ENCODE results near the gene UPK1B. TPM values are rescaled to one million over a fixed set of nuclear protein-coding genes. Genes with fewer than 3 reads are reported as not detected.

Gene UPK1B
- total RNA-seq, 1 donor from 2014 or later: not detected

GRCh38 chr3:119220970-119221667, 47.7 kb downstream of the UPK1B start:
- no peaks in the 10 kb centered on the region for H3K9me3 ChIP-seq (ENCODE audit: control insufficient read depth in 3 of 3, low read length in 3 of 3)
- H3K27me3 ChIP-seq (ENCODE audit: control insufficient read depth in 3 of 3, insufficient read depth in 3 of 3, low read length in 3 of 3): no peaks in the 10 kb centered on the region
- H3K36me3 ChIP-seq (ENCODE audit: control insufficient read depth in 3 of 3, insufficient read depth in 3 of 3, low read length in 3 of 3): peaks cover 22 to 50% (median 47%) of the 10 kb centered on the region in 3 donors
- H3K9ac ChIP-seq (ENCODE audit: low read depth in 1 of 3, low read length in 3 of 3): no peak overlapping the region
- no peak overlapping the region for H3K27ac ChIP-seq (ENCODE audit: low read depth, low read length)
- H3K4me1 ChIP-seq (ENCODE audit: control insufficient read depth in 3 of 3, insufficient read depth in 3 of 3, low read length in 3 of 3): no peaks in the 10 kb centered on the region
- no peak overlapping the region for H3K4me3 ChIP-seq (ENCODE audit: low read length in 3 of 3)

- Histone ChIP-seq H3K9ac (ENCODE audit: low read depth in 1 of 3, low read length in 3 of 3) (no peak overlapping the region), H3K27me3 (ENCODE audit: control insufficient read depth in 3 of 3, insufficient read depth in 3 of 3, low read length in 3 of 3) (no peaks in the 10 kb centered on the region), H3K4me1 (ENCODE audit: control insufficient read depth in 3 of 3, insufficient read depth in 3 of 3, low read length in 3 of 3) (no peaks in the 10 kb centered on the region), H3K4me3 (ENCODE audit: low read length in 3 of 3) (no peak overlapping the region), H3K9me3 (ENCODE audit: control insufficient read depth in 3 of 3, low read length in 3 of 3) (no peaks in the 10 kb centered on the region), H3K27ac (ENCODE audit: low read depth, low read length) (no peak overlapping the region), H3K36me3 (ENCODE audit: control insufficient read depth in 3 of 3, insufficient read depth in 3 of 3, low read length in 3 of 3) (peaks cover 25 to 56% (median 52%) of the 10 kb centered on the region in 3 donors)
Measured at GRCh38 chr3:119221779-119222320, 48.5 kb downstream of the UPK1B start.

DNA sequence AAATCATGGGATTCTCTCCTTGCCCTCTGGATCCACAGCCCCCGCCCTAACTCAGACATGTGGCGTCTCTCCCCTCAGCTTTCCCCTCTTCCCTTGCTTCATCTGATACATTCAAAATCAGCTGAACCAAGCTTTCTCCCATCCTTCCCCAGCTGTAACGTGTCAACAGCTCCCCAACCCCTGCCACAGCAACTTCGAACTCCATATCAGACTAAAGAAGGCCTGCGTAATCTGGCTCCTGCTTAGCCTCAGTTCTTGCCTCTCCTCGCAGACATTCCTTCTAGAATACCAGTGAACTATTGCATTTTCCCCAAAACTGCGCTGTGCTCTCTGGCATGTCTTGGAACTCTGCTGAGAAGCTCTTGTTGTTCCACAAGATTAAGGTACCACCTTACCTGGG, 49.0 kb downstream of the UPK1B start:
- peaks cover 26 to 53% (median 52%) of the 10 kb centered on the region in 3 donors for H3K36me3 ChIP-seq (ENCODE audit: control insufficient read depth in 3 of 3, insufficient read depth in 3 of 3, low read length in 3 of 3)
- no peaks in the 10 kb centered on the region for H3K27me3 ChIP-seq (ENCODE audit: control insufficient read depth in 3 of 3, insufficient read depth in 3 of 3, low read length in 3 of 3)
- no peaks in the 10 kb centered on the region for H3K4me1 ChIP-seq (ENCODE audit: control insufficient read depth in 3 of 3, insufficient read depth in 3 of 3, low read length in 3 of 3)
- no peak overlapping the region for H3K4me3 ChIP-seq (ENCODE audit: low read length in 3 of 3)
- H3K27ac ChIP-seq (ENCODE audit: low read depth, low read length): no peak overlapping the region
- H3K9me3 ChIP-seq (ENCODE audit: control insufficient read depth in 3 of 3, low read length in 3 of 3): no peaks in the 10 kb centered on the region
- no peak overlapping the region for H3K9ac ChIP-seq (ENCODE audit: low read depth in 1 of 3, low read length in 3 of 3)

GRCh38 chr3:119223511-119223910, 50.1 kb downstream of the UPK1B start:
- Histone ChIP-seq H3K4me3 (ENCODE audit: low read length in 3 of 3) (no peak overlapping the region), H3K9me3 (ENCODE audit: control insufficient read depth in 3 of 3, low read length in 3 of 3) (no peaks in the 10 kb centered on the region), H3K36me3 (ENCODE audit: control insufficient read depth in 3 of 3, insufficient read depth in 3 of 3, low read length in 3 of 3) (peaks cover 23 to 50% (median 45%) of the 10 kb centered on the region in 3 donors), H3K4me1 (ENCODE audit: control insufficient read depth in 3 of 3, insufficient read depth in 3 of 3, low read length in 3 of 3) (no peaks in the 10 kb centered on the region), H3K27ac (ENCODE audit: low read depth, low read length) (no peak overlapping the region), H3K27me3 (ENCODE audit: control insufficient read depth in 3 of 3, insufficient read depth in 3 of 3, low read length in 3 of 3) (no peaks in the 10 kb centered on the region), H3K9ac (ENCODE audit: low read depth in 1 of 3, low read length in 3 of 3) (no peak overlapping the region)

GRCh38 chr3:119225121-119225520, 51.7 kb downstream of the UPK1B start:
- H3K9me3 ChIP-seq (ENCODE audit: control insufficient read depth in 3 of 3, low read length in 3 of 3): no peaks in the 10 kb centered on the region
- H3K27ac ChIP-seq (ENCODE audit: low read depth, low read length): no peak overlapping the region
- H3K4me3 ChIP-seq (ENCODE audit: low read length in 3 of 3): no peak overlapping the region
- H3K27me3 ChIP-seq (ENCODE audit: control insufficient read depth in 3 of 3, insufficient read depth in 3 of 3, low read length in 3 of 3): no peaks in the 10 kb centered on the region
- peaks cover 29 to 57% (median 48%) of the 10 kb centered on the region in 3 donors for H3K36me3 ChIP-seq (ENCODE audit: control insufficient read depth in 3 of 3, insufficient read depth in 3 of 3, low read length in 3 of 3)
- no peak overlapping the region for H3K9ac ChIP-seq (ENCODE audit: low read depth in 1 of 3, low read length in 3 of 3)
- H3K4me1 ChIP-seq (ENCODE audit: control insufficient read depth in 3 of 3, insufficient read depth in 3 of 3, low read length in 3 of 3): no peaks in the 10 kb centered on the region

DNA sequence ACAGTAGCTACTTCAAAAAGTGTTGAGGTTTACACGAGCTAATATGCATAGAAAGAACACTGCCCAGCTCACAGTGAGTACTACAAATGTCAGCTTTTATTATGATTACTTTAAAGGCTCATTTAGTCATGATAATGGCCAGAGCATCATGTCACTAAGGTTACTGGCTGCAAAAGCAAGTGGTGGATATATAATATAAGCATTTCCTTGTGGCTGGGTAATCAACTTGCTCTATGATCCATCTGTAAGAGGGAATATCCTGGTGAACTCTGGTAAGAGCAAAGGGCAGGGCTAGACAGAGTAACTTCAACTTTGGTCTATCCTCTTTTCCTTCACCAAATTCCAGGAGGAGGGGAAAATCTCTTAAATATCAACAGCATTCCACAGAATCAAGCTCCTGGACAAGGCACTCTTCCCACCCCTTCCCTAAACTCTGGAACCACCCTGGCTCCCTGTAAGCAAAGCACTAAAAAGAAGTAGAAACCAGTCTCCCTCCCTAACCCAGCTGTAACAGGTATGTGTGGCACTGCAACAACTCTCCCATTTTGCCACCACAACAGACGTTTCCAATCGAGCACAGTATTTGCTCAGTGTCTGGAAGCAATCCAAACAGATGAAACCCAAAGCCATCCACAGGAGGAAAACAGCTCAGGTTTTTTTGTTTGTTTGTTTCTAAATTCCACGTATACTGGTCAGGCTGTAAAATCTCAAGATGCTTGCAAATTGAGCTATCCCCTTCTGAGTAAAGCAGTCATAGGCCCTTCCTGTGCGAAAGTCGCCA, 53.9 kb downstream of the UPK1B start:
- Histone ChIP-seq H3K4me3 (ENCODE audit: low read length in 3 of 3) (no peak overlapping the region), H3K9me3 (ENCODE audit: control insufficient read depth in 3 of 3, low read length in 3 of 3) (no peaks in the 10 kb centered on the region), H3K27ac (ENCODE audit: low read depth, low read length) (no peak overlapping the region), H3K27me3 (ENCODE audit: control insufficient read depth in 3 of 3, insufficient read depth in 3 of 3, low read length in 3 of 3) (no peaks in the 10 kb centered on the region), H3K4me1 (ENCODE audit: control insufficient read depth in 3 of 3, insufficient read depth in 3 of 3, low read length in 3 of 3) (no peaks in the 10 kb centered on the region), H3K9ac (ENCODE audit: low read depth in 1 of 3, low read length in 3 of 3) (no peak overlapping the region), H3K36me3 (ENCODE audit: control insufficient read depth in 3 of 3, insufficient read depth in 3 of 3, low read length in 3 of 3) (peaks cover 27 to 56% (median 54%) of the 10 kb centered on the region in 3 donors)

GRCh38 chr3:119228373-119229145, 55.2 kb downstream of the UPK1B start:
- Histone ChIP-seq H3K9ac (ENCODE audit: low read depth in 1 of 3, low read length in 3 of 3) (no peak overlapping the region), H3K27ac (ENCODE audit: low read depth, low read length) (no peak overlapping the region), H3K36me3 (ENCODE audit: control insufficient read depth in 3 of 3, insufficient read depth in 3 of 3, low read length in 3 of 3) (peaks cover 19 to 50% (median 42%) of the 10 kb centered on the region in 3 donors), H3K4me1 (ENCODE audit: control insufficient read depth in 3 of 3, insufficient read depth in 3 of 3, low read length in 3 of 3) (no peaks in the 10 kb centered on the region), H3K4me3 (ENCODE audit: low read length in 3 of 3) (no peak overlapping the region), H3K9me3 (ENCODE audit: control insufficient read depth in 3 of 3, low read length in 3 of 3) (no peaks in the 10 kb centered on the region), H3K27me3 (ENCODE audit: control insufficient read depth in 3 of 3, insufficient read depth in 3 of 3, low read length in 3 of 3) (no peaks in the 10 kb centered on the region)

DNA sequence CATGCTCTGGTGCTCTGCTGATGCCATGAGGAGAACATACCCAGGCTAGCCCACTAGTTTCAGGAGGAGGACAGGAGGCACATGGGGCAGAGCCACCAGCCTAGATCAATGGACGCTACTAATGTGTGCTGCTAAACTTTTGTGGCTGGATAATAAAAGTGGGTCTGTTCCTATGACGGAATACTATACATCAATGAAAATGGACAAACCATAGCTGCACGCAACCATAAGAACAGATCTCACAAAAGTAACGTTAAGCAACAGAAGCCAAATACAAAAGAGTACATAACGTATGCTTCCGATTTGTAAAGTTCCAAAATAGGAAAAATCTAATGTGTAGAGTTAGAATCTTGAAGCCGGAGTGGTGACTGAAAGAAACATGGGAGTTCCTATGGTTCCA, 55.8 kb downstream of the UPK1B start:
- Histone ChIP-seq H3K9ac (ENCODE audit: low read depth in 1 of 3, low read length in 3 of 3) (no peak overlapping the region), H3K27ac (ENCODE audit: low read depth, low read length) (no peak overlapping the region), H3K4me1 (ENCODE audit: control insufficient read depth in 3 of 3, insufficient read depth in 3 of 3, low read length in 3 of 3) (no peaks in the 10 kb centered on the region), H3K9me3 (ENCODE audit: control insufficient read depth in 3 of 3, low read length in 3 of 3) (no peaks in the 10 kb centered on the region), H3K4me3 (ENCODE audit: low read length in 3 of 3) (no peak overlapping the region), H3K36me3 (ENCODE audit: control insufficient read depth in 3 of 3, insufficient read depth in 3 of 3, low read length in 3 of 3) (peaks cover 18 to 45% (median 38%) of the 10 kb centered on the region in 3 donors), H3K27me3 (ENCODE audit: control insufficient read depth in 3 of 3, insufficient read depth in 3 of 3, low read length in 3 of 3) (no peaks in the 10 kb centered on the region)

GRCh38 chr3:119230071-119230470, 56.7 kb downstream of the UPK1B start:
- Histone ChIP-seq H3K27ac (ENCODE audit: low read depth, low read length) (no peak overlapping the region), H3K9ac (ENCODE audit: low read depth in 1 of 3, low read length in 3 of 3) (no peak overlapping the region), H3K9me3 (ENCODE audit: control insufficient read depth in 3 of 3, low read length in 3 of 3) (no peaks in the 10 kb centered on the region), H3K4me1 (ENCODE audit: control insufficient read depth in 3 of 3, insufficient read depth in 3 of 3, low read length in 3 of 3) (no peaks in the 10 kb centered on the region), H3K4me3 (ENCODE audit: low read length in 3 of 3) (no peak overlapping the region), H3K27me3 (ENCODE audit: control insufficient read depth in 3 of 3, insufficient read depth in 3 of 3, low read length in 3 of 3) (no peaks in the 10 kb centered on the region), H3K36me3 (ENCODE audit: control insufficient read depth in 3 of 3, insufficient read depth in 3 of 3, low read length in 3 of 3) (peaks cover 18 to 51% (median 42%) of the 10 kb centered on the region in 3 donors)

Measured in skeletal muscle tissue (tissue), 4 donors.